Caco-2 (cell line): Measurements from ENCODE around the gene ADGRD1. TPM values are rescaled to one million over a fixed set of nuclear protein-coding genes. Genes with fewer than 3 reads are reported as not detected.

ENCODE experiments used
- BruUV-seq: library from RNA; stranded (reverse); fragments of 400-500 nt; replicated peaks from 2 replicates; lab custom pipeline; 2021; lab: Mats Ljungman, UMichigan
- CTCF ChIA-PET: fragments of 300-600 bp; sonication (Branson Sonifier 250); formaldehyde crosslinking; loops from one replicate; lab custom pipeline; 2022; ENCODE audit warnings: antibody characterized with exemption; lab: Charles Lee
- POLR2A ChIA-PET: fragments of 300-600 bp; sonication (Branson Sonifier 250); formaldehyde crosslinking; loops from one replicate; lab custom pipeline; 2022; ENCODE audit warnings: antibody characterized with exemption; lab: Charles Lee
- DNase-seq, 2 experiments: peaks; one replicate each; pipeline versions ENCODE4 v3.0.0 to v3.0.0-alpha.2; 2020 to 2022
- H3K27me3 ChIP-seq: replicated peaks from 2 replicates; pipeline ENCODE4 v1.6.0; 2011; ENCODE audit warnings: low read length; ENCODE audit not compliant: control insufficient read depth, insufficient read depth
- H3K36me3 ChIP-seq: 2 replicates; pipeline ENCODE4 v1.5.1; 2011; ENCODE audit warnings: low read length; ENCODE audit not compliant: control insufficient read depth, insufficient read depth
- H3K4me1 ChIP-seq: fragments of 250-450 bp; sonication (Bioruptor Pico); 2 replicates; pipeline ENCODE4 v1.5.1; 2020; ENCODE audit warnings: mild to moderate bottlenecking
- H3K4me3 ChIP-seq: 2 replicates; pipeline ENCODE4 v1.5.1; 2011; ENCODE audit warnings: low read depth, mild to moderate bottlenecking, control low read depth, low read length
- H3K9me3 ChIP-seq: fragments of 250-450 bp; sonication (Bioruptor Pico); 2 replicates; pipeline ENCODE4 v1.5.1; 2020; ENCODE audit warnings: mild to moderate bottlenecking, moderate library complexity
- H3K27ac Mint-ChIP-seq: one replicate; pipeline ENCODE4 v1.8.0; 2022; ENCODE audit warnings: mixed read lengths; ENCODE audit not compliant: unreplicated experiment
- H3K27me3 Mint-ChIP-seq: one replicate; pipeline ENCODE4 v1.8.0; 2022; ENCODE audit warnings: mixed read lengths; ENCODE audit not compliant: insufficient read depth, unreplicated experiment
- H3K36me3 Mint-ChIP-seq: one replicate; pipeline ENCODE4 v1.8.0; 2022; ENCODE audit warnings: mild to moderate bottlenecking, mixed read lengths; ENCODE audit not compliant: insufficient read depth, unreplicated experiment
- H3K4me1 Mint-ChIP-seq: one replicate; pipeline ENCODE4 v1.8.0; 2022; ENCODE audit warnings: low read depth, mixed read lengths; ENCODE audit not compliant: unreplicated experiment
- H3K4me3 Mint-ChIP-seq: one replicate; pipeline ENCODE4 v1.8.0; 2022; ENCODE audit warnings: mild to moderate bottlenecking, moderate library complexity, mixed read lengths; ENCODE audit not compliant: unreplicated experiment
- H3K9me3 Mint-ChIP-seq: one replicate; pipeline ENCODE4 v1.8.0; 2022; ENCODE audit warnings: mixed read lengths; ENCODE audit not compliant: unreplicated experiment
- CTCF ChIP-seq, 2 experiments: fragments of 200-600 bp in 1 of 2; IDR thresholded peaks; 1 replicate in 1 of 2; 2 replicates in 1 of 2; pipeline versions ENCODE4 v1.5.1 to v1.8.0; 2011 to 2022; ENCODE audit warnings: antibody characterized with exemption in 1 of 2, control low read depth in 1 of 2, inconsistent platforms in 1 of 2, low read depth in 1 of 2, low read length in 1 of 2, mild to moderate bottlenecking in 1 of 2, moderate library complexity in 1 of 2; ENCODE audit not compliant: insufficient read depth in 1 of 2, severe bottlenecking in 1 of 2, unreplicated experiment in 1 of 2
- intact Hi-C: fragments of 100-400 bp; cut with micrococcal nuclease; formaldehyde crosslinking; loops from one replicate; pipeline ENCODE4 v1.10.0; 2022; ENCODE audit not compliant: unreplicated experiment
- total RNA-seq: library from RNA; stranded (reverse); gene quantifications from 2 replicates; pipeline ENCODE4 v1.2.3, GENCODE V29; 2022

The ADGRD1 gene
- total RNA-seq, 1 experiment from 2014 or later, result 3.6 TPM

GRCh38 chr12:131123817-131124216, 170.1 kb downstream of the ADGRD1 start:
- Mint-ChIP-seq H3K9me3 (no peaks in the 10 kb centered on the region), H3K36me3 (no peaks in the 10 kb centered on the region), H3K27ac (no peak overlapping the region), H3K27me3 (peaks cover 2% of the 10 kb centered on the region), H3K4me1 (no peaks in the 10 kb centered on the region), H3K4me3 (no peak overlapping the region)
- POLR2A ChIA-PET, result no interaction called here
- BruUV-seq, result no TSS peak
- no peak for DNase-seq
- Histone ChIP-seq H3K27me3 (no peaks in the 10 kb centered on the region; the same call in 1 of the 2 replicates), H3K4me3 (no peak overlapping the region), H3K36me3 (no peaks in the 10 kb centered on the region), H3K4me1 (no peaks in the 10 kb centered on the region), H3K9me3 (no peaks in the 10 kb centered on the region)
- TF ChIP-seq CTCF (IDR thresholded peaks at IDR 0.05; ENCODE audit: insufficient read depth in 1 of 2, low read depth in 1 of 2, low read length in 1 of 2, severe bottlenecking in 1 of 2, unreplicated experiment in 1 of 2), result no peak
- intact Hi-C loops, result no loop called here
- CTCF ChIA-PET, result interaction anchor here (0.9 kb wide), 1 partner anchor 8 kb away, joined by 3 read pairs; no protein-coding TSS in a partner anchor

DNA sequence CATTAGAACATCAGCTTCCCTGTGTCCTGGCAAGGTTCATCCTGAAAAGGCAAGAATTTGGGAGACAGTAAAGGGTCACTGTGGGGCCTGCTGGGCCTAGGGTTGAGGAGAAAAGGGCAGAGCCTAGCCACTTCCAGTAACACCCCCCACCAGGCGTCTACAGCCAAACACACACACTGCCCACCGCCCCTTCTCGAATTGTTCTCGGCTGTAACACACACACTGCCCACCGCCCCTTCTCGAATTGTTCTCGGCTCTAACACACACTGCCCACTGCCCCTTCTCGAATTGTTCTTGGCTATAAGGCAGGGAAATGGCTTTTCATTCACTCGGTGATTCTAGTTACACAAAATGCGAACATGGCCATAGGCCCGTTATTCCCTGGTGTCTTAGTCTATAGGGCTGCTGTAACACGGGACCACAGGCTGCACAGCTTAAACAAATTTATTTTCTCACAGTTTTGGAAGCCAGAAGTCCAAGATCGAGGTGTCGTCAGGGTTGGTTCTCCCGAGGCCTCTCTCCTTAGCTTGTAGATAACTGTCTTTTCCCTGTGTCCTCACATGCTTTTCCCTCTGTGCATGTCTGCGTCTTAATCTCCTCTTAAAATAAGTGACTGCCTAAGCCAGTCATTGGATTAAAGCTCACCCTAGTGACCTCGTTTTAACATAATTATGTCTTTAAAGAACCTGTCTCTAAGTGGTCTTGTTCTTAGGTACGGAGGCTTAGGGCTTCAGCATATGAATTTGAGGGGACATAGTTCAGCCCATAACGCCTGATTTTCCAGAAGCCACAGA, 171.0 kb downstream of the ADGRD1 start:
- CTCF ChIA-PET, result interaction anchor here (0.9 kb wide), 1 partner anchor 7 kb away, joined by 3 read pairs; no protein-coding TSS in a partner anchor
- no peak overlapping the region for H3K27ac Mint-ChIP-seq
- no peaks in the 10 kb centered on the region for H3K9me3 Mint-ChIP-seq
- H3K27me3 Mint-ChIP-seq, result peaks cover 2% of the 10 kb centered on the region
- no peaks in the 10 kb centered on the region for H3K9me3 ChIP-seq
- no peaks in the 10 kb centered on the region; the same call in 1 of the 2 replicates for H3K27me3 ChIP-seq
- no peak overlapping the region for H3K4me3 ChIP-seq
- no TSS peak for BruUV-seq
- intact Hi-C loops, result no loop called here
- POLR2A ChIA-PET, result no interaction called here
- no peak for DNase-seq
- H3K4me3 Mint-ChIP-seq, result no peak overlapping the region
- no peaks in the 10 kb centered on the region for H3K4me1 ChIP-seq
- H3K4me1 Mint-ChIP-seq, result no peaks in the 10 kb centered on the region
- no peaks in the 10 kb centered on the region for H3K36me3 ChIP-seq
- TF ChIP-seq CTCF (IDR thresholded peaks at IDR 0.05; ENCODE audit: insufficient read depth in 1 of 2, low read depth in 1 of 2, low read length in 1 of 2, severe bottlenecking in 1 of 2, unreplicated experiment in 1 of 2), result no peak
- H3K36me3 Mint-ChIP-seq, result no peaks in the 10 kb centered on the region

DNA sequence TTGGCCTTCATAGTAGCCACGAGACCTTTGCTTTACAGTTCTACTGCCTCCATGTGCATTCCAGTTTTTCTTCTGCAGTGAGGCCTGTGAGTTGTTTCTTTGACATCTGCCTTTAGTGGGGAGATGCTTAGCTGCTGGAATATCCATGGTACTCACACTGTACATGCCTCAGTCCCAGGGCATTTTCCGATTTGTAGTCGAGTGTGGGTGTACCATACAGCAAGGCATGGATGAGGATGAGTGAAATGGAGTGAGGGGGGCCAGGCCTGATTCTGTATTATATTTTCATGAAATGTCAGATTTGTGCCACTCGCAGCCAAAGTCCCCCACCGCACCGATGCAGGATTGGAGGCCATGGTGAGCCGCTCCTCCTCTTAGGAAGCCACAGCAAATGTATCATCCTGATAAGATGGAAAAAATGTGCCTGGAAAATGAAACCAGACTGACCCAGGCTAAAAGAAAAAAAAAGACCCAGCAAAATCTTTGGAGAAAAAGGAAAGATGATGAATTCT, 173.0 kb downstream of the ADGRD1 start:
- Mint-ChIP-seq H3K4me1 (no peaks in the 10 kb centered on the region), H3K9me3 (no peaks in the 10 kb centered on the region)
- no peak for TF ChIP-seq CTCF (IDR thresholded peaks at IDR 0.05; ENCODE audit: insufficient read depth in 1 of 2, low read depth in 1 of 2, low read length in 1 of 2, severe bottlenecking in 1 of 2, unreplicated experiment in 1 of 2)

More for the DNA sequence above, 173.0 kb downstream of the ADGRD1 start:
- H3K27me3 ChIP-seq, result no peaks in the 10 kb centered on the region
- ChIA-PET CTCF (no interaction called here), POLR2A (no interaction called here)
- H3K4me3 ChIP-seq, result no peak overlapping the region
- DNase-seq, result no peak
- Mint-ChIP-seq H3K27me3 (peaks cover 2% of the 10 kb centered on the region), H3K27ac (no peak overlapping the region), H3K4me3 (no peak overlapping the region), H3K36me3 (no peaks in the 10 kb centered on the region)
- H3K36me3 ChIP-seq, result no peaks in the 10 kb centered on the region
- no TSS peak for BruUV-seq
- H3K4me1 ChIP-seq, result no peaks in the 10 kb centered on the region
- intact Hi-C loops, result no loop called here
- no peaks in the 10 kb centered on the region for H3K9me3 ChIP-seq
